ENCODE results near the gene OR10G2. TPM values are rescaled to one million over a fixed set of nuclear protein-coding genes. Genes with fewer than 3 reads are reported as not detected.

OR10G2 gene
- total RNA-seq, 2 experiments from 2014 or later, result not detected

Other genes starting within 250 kb of the OR10G2 start
- gene CHD8, start 178.8 kb downstream of the OR10G2 start, total RNA-seq, result 100 to 1,000 TPM; 119 to 128 TPM
- gene RAB2B, start 158.0 kb downstream of the OR10G2 start, total RNA-seq, result 10 to 100 TPM; 21.1 to 23.9 TPM
- gene TOX4, start 157.7 kb downstream of the OR10G2 start, total RNA-seq, result 10 to 100 TPM; 70.9 to 77.4 TPM
- 10 to 100 TPM; 31.9 to 34.5 TPM for gene METTL3, start 123.6 kb downstream of the OR10G2 start, total RNA-seq
- 1 to 10 TPM; 2.8 to 2.9 TPM for gene SALL2, start 108.6 kb downstream of the OR10G2 start, total RNA-seq
- gene OR10G3, start 54.9 kb downstream of the OR10G2 start, total RNA-seq, result not detected
- gene OR4E2, start 18.9 kb upstream of the OR10G2 start, total RNA-seq, result not detected
- not detected for gene OR4E1, start 38.9 kb upstream of the OR10G2 start, total RNA-seq

Data from CD4-positive, alpha-beta T cell (primary cell).